HG02884 (cell line): ENCODE measurements around the gene MFRP.
A peak's percentile ranks its signal among the peaks of the same experiment; 100 is the strongest.

Source experiments
- ATAC-seq: cut with Tn5 transposase; IDR thresholded peaks from one replicate; pipeline ENCODE4 v1.9.1; 2021; ENCODE audit warnings: mild to moderate bottlenecking, moderate library complexity; ENCODE audit not compliant: unreplicated experiment

Gene MFRP

GRCh38 chr11:119359365-119360214, 13.1 kb upstream of the MFRP start:
- ATAC-seq: no peak

GRCh38 chr11:119357074-119357473, 10.6 kb upstream of the MFRP start:
- ATAC-seq: no peak

- peak; percentile 62 for ATAC-seq
Observed at GRCh38 chr11:119356349-119357031, 10.0 kb upstream of the MFRP start.

- no peak for ATAC-seq
Observed at GRCh38 chr11:119355091-119355843, 8.8 kb upstream of the MFRP start.

GRCh38 chr11:119352857-119353260, 6.4 kb upstream of the MFRP start:
- ATAC-seq: no peak

- no peak for ATAC-seq
Observed at GRCh38 chr11:119351232-119351631, 4.7 kb upstream of the MFRP start.

- ATAC-seq: no peak
Observed at GRCh38 chr11:119350302-119350701, 3.8 kb upstream of the MFRP start.

- no peak for ATAC-seq
Observed at GRCh38 chr11:119347940-119348605, 1.6 kb upstream of the MFRP start.

GRCh38 chr11:119347242-119347641, 737 bp upstream of the MFRP start:
- ATAC-seq: no peak

GRCh38 chr11:119345685-119346084, 820 bp downstream of the MFRP start:
- ATAC-seq: no peak

- ATAC-seq: no peak
Observed at GRCh38 chr11:119344291-119345010, 2.1 kb downstream of the MFRP start.

GRCh38 chr11:119343726-119344125, 2.8 kb downstream of the MFRP start:
- ATAC-seq: no peak

GRCh38 chr11:119342362-119343130, 4.0 kb downstream of the MFRP start:
- no peak for ATAC-seq

GRCh38 chr11:119342023-119342300, 4.5 kb downstream of the MFRP start:
- no peak for ATAC-seq

- ATAC-seq: no peak
Observed at GRCh38 chr11:119341222-119342022, 5.1 kb downstream of the MFRP start.

GRCh38 chr11:119340335-119341221, 5.9 kb downstream of the MFRP start, which contains the start of gene C1QTNF5:
Gene C1QTNF5, minus strand, starts transcription at chr11:119340883. Its CDS starts 486 bp downstream, at chr11:119340397.
- ATAC-seq: no peak

- ATAC-seq: no peak
Observed at GRCh38 chr11:119339589-119340334, 6.7 kb downstream of the MFRP start.
